Kidney (tissue), 14 donors: ENCODE data around the gene LRP5. TPM values are rescaled to one million over a fixed set of nuclear protein-coding genes. Genes with fewer than 3 reads are reported as not detected.

Source experiments
- DNase-seq, 5 donors: peaks; one replicate each; pipeline ENCODE4 v3.0.0-alpha.2; 2013 to 2020
- FAIRE-seq: peaks from 2 replicates; lab custom pipeline; 2012; peaks lifted over from hg19 to GRCh38; lab: Jason Lieb, UNC
- H3K27ac ChIP-seq, 2 donors: one replicate each; pipeline ENCODE4 v1.7.0; 2013; ENCODE audit warnings: low read depth in 2 of 2, low read length in 2 of 2, inconsistent platforms in 1 of 2
- H3K27me3 ChIP-seq: one replicate; pipeline ENCODE4 v1.7.1; 2013; ENCODE audit warnings: low read length, inconsistent platforms; ENCODE audit not compliant: control insufficient read depth, insufficient read depth
- H3K36me3 ChIP-seq, 3 donors: one replicate each; pipeline versions ENCODE4 v1.7.0 to v1.7.1; 2013; ENCODE audit warnings: low read length in 3 of 3, control low read depth in 1 of 3, inconsistent platforms in 1 of 3; ENCODE audit not compliant: insufficient read depth in 3 of 3, control insufficient read depth in 2 of 3
- H3K4me1 ChIP-seq, 3 donors: one replicate each; pipeline versions ENCODE4 v1.7.0 to v1.7.1; 2013; ENCODE audit warnings: low read length in 3 of 3, inconsistent platforms in 1 of 3, low read depth in 1 of 3; ENCODE audit not compliant: control insufficient read depth in 2 of 3, insufficient read depth in 2 of 3
- H3K4me3 ChIP-seq, 3 donors: one replicate each; pipeline versions ENCODE4 v1.7.0 to v1.8.1; 2013; ENCODE audit warnings: low read length in 3 of 3, control low read depth in 1 of 3, inconsistent platforms in 1 of 3
- H3K9ac ChIP-seq, 3 donors: one replicate each; pipeline versions ENCODE4 v1.7.0 to v1.7.1; 2013; ENCODE audit warnings: low read length in 3 of 3, control low read depth in 1 of 3, inconsistent platforms in 1 of 3
- H3K9me3 ChIP-seq, 3 donors: one replicate each; pipeline versions ENCODE4 v1.7.0 to v1.7.1; 2013; ENCODE audit warnings: low read length in 3 of 3, control low read depth in 1 of 3, inconsistent platforms in 1 of 3; ENCODE audit not compliant: control insufficient read depth in 2 of 3, insufficient read depth in 1 of 3
- intact Hi-C: fragments of 100-400 bp; cut with DNase I; formaldehyde crosslinking; loops from one replicate; pipeline ENCODE4 v1.11.1; 2022
- polyA plus RNA-seq: library from polyadenylated mRNA; stranded (reverse); fragments of 350-450 nt; fragmentation: Illumina TruSeq; extraction: RNeasy Lipid Tissue Mini Kit (QIAGEN cat#74804); gene quantifications from one replicate; pipeline ENCODE4 v1.2.3, GENCODE V29; 2014; ENCODE audit warnings: low read depth, low replicate concordance; ENCODE audit not compliant: insufficient read depth
- total RNA-seq: library from RNA; stranded (reverse); fragmentation: NEBNext Ultra II Directional; extraction: Animal tissue kit (Norgen Biotek cat#: 25700); gene quantifications from one replicate; pipeline ENCODE4 v1.2.1, GENCODE V29; 2021
- TF ChIP-seq, protein P1 (sequence below): IDR thresholded peaks from 3 replicates; pipeline ENCODE4 v1.5.1; 2012; ENCODE audit warnings: mild to moderate bottlenecking, moderate library complexity, borderline replicate concordance; ENCODE audit not compliant: insufficient read depth; ENCODE audit errors: extremely low read depth
- donor health status: control.
- donor health status: control.
- donor health status: control.
- donor health status: control.
- donor health status: control.
- donor health status: DM: yes; HTN: yes; CAD: no.
- donor health status: Normal renal cell carcinoma (clear cell type).

LRP5 gene
- total and polyA plus RNA-seq, 2 donors from 2014 or later = 55.4 to 71.3 TPM

DNA sequence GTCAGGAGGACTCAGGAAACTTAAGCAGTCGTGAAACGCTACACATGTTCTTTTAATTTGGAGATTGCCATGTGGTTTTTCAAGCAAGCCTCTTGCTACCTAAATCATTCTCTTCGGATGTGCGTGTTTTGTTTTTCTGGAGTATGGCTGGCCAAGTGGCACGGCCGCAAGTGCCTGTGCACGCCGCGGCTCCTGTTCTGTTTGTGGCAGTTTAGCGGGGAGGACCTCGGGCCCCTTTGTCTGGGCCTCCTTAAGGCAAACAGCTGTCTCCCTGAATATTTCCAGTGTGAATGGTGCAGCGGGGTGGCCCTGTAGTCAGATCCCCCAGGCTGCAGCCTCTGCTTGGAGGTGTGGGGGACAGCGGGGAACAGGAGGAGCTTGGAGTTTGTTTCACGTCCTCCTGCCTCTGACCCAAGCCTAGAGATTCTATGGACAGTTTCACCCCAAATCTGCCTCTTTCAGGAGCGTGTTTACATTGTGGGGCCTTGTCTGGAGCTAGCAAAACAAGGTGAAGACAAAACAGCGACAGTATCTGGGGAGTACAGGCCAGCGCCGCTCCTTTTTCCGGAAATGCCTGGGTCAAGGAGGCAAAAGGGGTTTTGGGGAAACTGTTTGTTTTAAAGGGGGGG lies 1.3 kb downstream of the LRP5 start:
- no peaks in the 10 kb centered on the region for H3K27me3 ChIP-seq
- peaks cover 4 to 33% (median 15%) of the 10 kb centered on the region in 3 donors for H3K4me1 ChIP-seq
- peak overlapping the region; percentile 61 to 70 (median 67) for H3K4me3 ChIP-seq
- DNase-seq (peak in 3 of 5 donors; percentile 58 to 63 (median 63)), FAIRE-seq (no peak)
- TF ChIP-seq, protein P1, sequence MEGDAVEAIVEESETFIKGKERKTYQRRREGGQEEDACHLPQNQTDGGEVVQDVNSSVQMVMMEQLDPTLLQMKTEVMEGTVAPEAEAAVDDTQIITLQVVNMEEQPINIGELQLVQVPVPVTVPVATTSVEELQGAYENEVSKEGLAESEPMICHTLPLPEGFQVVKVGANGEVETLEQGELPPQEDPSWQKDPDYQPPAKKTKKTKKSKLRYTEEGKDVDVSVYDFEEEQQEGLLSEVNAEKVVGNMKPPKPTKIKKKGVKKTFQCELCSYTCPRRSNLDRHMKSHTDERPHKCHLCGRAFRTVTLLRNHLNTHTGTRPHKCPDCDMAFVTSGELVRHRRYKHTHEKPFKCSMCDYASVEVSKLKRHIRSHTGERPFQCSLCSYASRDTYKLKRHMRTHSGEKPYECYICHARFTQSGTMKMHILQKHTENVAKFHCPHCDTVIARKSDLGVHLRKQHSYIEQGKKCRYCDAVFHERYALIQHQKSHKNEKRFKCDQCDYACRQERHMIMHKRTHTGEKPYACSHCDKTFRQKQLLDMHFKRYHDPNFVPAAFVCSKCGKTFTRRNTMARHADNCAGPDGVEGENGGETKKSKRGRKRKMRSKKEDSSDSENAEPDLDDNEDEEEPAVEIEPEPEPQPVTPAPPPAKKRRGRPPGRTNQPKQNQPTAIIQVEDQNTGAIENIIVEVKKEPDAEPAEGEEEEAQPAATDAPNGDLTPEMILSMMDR = no peak
- no peaks in the 10 kb centered on the region for H3K9me3 ChIP-seq
- peak overlapping the region; percentile 67 to 88 for H3K27ac ChIP-seq
- peak overlapping the region; percentile 47 to 77 (median 59) for H3K9ac ChIP-seq
- intact Hi-C loops = loop anchor here (10.0 kb wide), 1 partner anchor 71 kb away; no protein-coding TSS in a partner anchor
- no peaks in the 10 kb centered on the region for H3K36me3 ChIP-seq

DNA sequence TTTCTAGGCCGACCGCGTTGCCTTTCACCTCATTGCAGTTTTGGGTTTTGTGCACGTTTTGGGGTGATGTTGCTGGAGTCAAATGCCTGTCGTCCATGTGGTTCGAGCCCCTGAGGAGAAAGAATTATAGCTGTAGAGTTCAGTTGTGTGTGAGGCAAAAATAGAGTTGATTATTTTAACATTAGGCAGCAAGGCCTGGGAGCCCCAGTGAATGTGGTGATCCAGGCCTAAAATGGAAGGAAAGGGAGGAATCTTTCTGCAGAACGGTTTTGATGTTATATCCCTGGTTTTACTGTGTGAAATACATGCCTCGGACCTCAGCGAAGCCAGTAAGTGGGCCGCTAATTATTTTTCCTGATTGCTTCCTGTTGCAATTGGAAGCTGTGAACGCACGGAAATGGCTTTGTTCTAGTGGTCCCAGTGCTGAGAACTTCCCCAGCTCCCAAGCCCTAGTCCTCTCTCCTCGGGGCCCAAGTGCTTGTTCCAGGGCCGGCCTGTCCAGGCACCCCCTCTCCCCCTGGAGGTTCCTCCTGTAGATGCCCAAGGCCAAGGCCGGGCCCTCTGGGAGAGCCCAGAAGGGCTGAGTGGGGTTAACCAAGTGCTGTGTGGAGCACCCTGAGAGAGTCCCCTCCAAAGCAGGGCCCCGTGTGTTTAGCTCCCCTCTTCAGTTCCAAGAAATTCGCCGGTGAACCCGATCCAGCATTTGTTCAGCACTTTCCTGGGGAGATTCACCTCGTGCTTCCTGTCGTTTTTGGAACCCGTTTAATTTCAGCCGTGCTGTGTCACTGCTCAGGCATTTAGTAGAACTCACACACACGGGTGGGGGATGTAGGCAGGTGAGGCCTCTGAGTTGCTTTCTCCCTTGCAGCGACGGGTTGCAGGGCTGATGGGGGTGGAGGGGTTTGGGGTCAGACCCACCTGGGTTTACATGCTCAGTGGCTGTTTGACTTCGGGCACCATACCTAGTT lies 2.1 kb downstream of the LRP5 start:
- no peaks in the 10 kb centered on the region for H3K27me3 ChIP-seq
- H3K36me3 ChIP-seq = no peaks in the 10 kb centered on the region
- peak overlapping the region; percentile 61 to 70 (median 67) for H3K4me3 ChIP-seq
- FAIRE-seq = no peak
- TF ChIP-seq, protein P1 = no peak
- peaks cover 4 to 33% (median 15%) of the 10 kb centered on the region in 3 donors for H3K4me1 ChIP-seq
- no peaks in the 10 kb centered on the region for H3K9me3 ChIP-seq
- peak in 3 of 5 donors; percentile 61 to 72 (median 64) for DNase-seq
- peak overlapping the region; percentile 84 to 88 for H3K27ac ChIP-seq
- intact Hi-C loops = loop anchor here (10.0 kb wide), 1 partner anchor 70 kb away; no protein-coding TSS in a partner anchor
- H3K9ac ChIP-seq = peak overlapping the region; percentile 47 to 77 (median 59)

DNA sequence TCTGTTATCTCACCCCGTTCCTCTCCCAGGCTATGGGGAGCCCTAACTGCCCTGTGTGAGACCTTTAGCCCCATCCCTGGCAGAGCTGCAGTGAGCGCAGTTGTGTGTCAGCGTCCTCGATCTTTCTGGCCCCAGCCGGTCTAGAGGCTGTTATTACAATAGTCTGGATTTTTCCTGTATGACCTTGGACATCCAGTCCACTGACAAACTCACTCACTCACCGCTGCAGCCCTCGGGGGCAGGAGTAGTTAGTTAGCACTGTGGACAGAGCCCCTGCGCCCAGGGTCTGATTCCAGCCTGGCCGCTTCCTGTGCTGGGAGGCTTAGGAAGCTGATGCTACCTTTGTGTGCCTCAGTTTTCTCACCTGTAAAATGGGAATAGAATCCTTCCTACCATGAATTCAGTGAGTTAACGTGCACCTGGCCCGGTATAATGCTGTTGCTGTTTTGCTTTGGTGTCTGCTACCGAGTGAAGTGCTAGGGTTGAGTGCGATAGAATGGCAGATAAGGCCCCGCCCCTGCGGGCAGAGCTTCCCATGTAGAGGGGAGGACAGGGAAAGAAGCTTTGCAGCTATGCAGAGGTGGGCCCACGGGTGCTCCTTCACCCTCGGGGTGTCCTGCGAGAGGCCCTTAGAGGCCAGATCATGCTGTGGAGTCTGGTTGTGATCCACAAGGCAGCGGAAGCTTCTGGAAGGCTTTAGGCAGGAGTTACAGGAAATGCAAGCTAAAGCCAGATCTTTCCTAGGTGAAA lies 3.0 kb downstream of the LRP5 start:
- intact Hi-C loops = loop anchor here (10.0 kb wide), 1 partner anchor 69 kb away; no protein-coding TSS in a partner anchor
- H3K4me1 ChIP-seq = peaks cover 4 to 33% (median 15%) of the 10 kb centered on the region in 3 donors
- peak in 3 of 5 donors; percentile 42 to 64 (median 63) for DNase-seq

More for the DNA sequence above, 3.0 kb downstream of the LRP5 start:
- no peak for FAIRE-seq
- Histone ChIP-seq H3K27me3 (no peaks in the 10 kb centered on the region), H3K36me3 (no peaks in the 10 kb centered on the region), H3K9me3 (no peaks in the 10 kb centered on the region), H3K9ac (peak overlapping the region in 1 of 3 donors; percentile 77), H3K27ac (peak overlapping the region; percentile 84 to 88), H3K4me3 (peak overlapping the region in 2 of 3 donors; percentile 61 to 67)
- TF ChIP-seq, protein P1 = no peak
